Stimulated activated CD8-positive, alpha-beta memory T cell treated with anti-CD3 and anti-CD28 coated beads, Interleukin-4, amount 100 ng/mL, for 24 hours (primary cell): ENCODE measurements around the gene ATRIP.

Experiments used
- DNase-seq: peaks from one replicate; pipeline ENCODE4 v3.0.0-alpha.2; 2020; ENCODE audit warnings: low read depth

ATRIP gene

DNA sequence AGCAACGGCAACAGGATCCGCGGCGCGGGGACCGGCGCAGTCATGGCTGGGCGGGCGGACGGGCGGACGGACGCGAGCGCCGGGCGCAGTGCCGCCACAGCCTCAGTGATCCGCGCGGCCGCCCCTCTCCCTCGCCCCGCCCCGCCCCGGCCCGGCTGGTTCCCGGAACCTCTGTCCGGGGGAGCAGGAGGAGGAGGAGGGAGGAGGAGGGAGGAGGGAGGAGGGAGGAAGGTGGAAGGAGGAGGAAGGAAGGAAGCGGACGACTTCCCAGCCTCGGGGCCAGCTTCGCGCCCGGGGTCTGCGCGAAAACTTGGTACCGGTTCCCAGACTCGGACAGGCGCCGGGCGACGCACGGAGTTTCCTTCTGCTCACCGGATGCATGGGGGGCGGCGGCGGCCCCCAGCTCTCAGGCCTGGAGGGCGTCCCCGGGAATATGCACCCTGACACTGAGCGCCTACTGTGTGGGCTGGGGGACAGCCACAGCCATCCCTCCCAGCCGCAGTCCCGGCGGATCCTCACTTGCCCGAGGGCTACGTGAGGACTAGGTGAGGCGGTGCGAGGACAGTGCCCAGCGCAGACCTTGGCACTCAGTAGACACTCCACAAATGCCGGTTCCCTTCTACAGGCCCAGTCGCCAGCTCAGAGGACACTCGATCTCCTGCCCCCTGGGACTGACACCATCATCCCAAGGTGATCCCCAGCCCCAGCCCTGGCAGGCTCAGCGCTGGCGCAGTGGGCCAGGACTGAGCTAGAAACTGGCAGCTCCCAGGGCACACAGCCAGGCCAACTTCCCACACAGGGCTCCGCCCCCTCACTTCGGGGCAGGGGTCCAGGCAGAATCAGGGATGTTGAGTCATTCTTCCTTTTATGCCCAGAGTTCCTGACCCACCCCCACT is 57.8 kb downstream of the ATRIP start, which contains the start of gene SHISA5:
TSS of gene SHISA5 (minus strand) at position 124 of the 896 bp plus-strand sequence. CDS start at position 44, 80 bp downstream.
- peak; percentile 39 for DNase-seq

DNA sequence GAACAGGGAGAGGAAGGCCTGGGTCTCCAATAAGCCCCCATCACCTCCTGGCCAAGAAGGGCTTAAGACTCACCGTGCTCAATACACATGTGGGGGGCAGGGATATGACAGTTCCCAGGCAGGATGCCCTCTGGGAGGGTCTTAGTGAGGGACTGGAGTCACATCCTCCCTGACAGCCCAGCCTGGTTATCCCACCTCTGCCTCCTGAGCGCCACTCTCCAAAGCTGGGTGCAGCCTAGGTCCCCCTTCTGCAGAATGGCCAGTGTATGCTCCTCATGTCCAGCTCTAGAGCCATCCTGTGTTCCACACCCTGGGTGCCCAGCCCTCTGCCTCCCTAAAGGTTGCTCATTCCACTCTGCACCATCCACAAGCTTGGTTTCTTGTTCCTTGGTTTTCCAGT is 58.6 kb downstream of the ATRIP start:
- DNase-seq: no peak

DNA sequence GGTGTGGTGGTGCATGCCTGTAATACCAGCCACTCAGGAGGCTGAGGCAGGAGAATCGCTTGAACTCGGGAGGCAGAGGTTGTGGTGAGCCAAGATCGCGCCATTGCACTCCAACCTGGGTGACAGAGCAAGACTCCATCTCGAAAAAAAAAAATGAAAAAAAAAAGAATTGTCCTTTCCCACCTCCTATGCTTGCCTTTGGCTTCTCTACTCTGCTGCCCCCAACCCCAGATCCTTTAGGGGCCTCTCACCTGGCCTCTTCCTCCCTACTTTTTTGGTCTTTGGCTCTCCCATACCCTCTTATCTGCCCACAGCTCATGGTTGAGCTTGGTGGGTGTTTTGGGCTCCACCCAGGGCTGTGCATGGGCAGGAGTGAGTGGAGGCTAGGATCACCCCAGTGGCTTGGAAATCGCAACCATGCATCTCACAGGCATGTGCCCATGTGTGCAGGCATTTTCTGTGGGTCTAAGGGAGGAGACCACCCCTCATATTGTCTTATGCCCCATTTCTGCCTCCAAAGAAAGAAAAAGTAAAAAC is 59.5 kb downstream of the ATRIP start:
- no peak for DNase-seq

DNA sequence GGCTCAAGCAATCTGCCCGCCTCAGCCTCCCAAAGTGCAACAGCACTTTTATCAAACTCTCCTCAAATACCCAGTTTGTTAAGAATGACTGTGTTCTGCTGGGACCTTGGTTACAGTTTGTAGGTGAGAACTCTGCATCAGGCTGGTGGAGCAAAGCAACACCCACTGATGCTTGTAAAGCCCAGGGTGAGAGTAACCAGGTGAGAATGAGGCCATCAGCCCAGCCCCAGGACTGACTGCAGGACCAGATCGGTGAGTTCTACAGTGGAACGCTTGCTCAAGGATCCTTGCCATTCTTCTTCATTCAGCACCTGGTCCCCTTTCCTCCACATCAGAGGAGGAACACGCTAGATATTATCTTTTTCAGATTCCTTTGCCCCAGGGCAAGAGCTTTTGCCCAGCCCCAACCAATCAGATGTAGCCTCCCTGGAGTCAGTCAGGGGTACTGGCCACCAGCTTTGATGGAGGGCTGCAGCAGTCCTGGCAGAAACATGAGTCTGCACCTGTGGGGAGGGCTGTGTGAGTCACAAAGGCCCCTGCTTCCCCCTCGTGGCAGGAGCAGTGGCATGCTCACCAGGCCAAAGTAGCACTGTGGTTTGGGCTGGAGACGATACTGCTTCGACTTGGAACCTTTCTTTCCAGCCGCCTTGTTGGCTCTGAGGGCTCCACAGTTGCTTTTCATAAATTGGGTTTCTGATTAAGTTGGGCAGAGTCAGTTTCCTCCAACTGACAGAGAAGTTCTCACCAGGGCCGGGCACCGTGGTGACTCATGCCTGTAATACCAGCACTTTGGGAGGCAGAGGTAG is 60.9 kb downstream of the ATRIP start:
- peak; percentile 46 for DNase-seq

DNA sequence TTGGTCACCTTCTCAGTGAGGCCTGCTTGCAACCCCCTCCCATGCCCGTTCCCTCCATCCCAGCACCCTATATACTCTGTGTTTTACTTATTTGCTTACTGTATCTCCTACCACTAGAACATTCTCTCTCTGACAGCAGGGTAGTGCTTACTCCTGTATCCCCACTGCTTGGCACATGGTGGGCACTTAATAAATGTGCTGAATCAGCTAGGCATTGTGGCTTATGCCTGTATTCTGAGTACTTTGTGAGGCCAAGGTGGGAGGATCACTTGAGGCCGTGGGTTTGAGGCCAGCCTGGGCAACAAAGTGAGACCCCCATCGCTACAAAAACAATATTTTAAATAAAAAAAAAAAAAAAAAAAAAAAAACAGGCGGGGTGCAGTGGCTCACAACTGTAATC is 65.0 kb downstream of the ATRIP start:
- DNase-seq: no peak

DNA sequence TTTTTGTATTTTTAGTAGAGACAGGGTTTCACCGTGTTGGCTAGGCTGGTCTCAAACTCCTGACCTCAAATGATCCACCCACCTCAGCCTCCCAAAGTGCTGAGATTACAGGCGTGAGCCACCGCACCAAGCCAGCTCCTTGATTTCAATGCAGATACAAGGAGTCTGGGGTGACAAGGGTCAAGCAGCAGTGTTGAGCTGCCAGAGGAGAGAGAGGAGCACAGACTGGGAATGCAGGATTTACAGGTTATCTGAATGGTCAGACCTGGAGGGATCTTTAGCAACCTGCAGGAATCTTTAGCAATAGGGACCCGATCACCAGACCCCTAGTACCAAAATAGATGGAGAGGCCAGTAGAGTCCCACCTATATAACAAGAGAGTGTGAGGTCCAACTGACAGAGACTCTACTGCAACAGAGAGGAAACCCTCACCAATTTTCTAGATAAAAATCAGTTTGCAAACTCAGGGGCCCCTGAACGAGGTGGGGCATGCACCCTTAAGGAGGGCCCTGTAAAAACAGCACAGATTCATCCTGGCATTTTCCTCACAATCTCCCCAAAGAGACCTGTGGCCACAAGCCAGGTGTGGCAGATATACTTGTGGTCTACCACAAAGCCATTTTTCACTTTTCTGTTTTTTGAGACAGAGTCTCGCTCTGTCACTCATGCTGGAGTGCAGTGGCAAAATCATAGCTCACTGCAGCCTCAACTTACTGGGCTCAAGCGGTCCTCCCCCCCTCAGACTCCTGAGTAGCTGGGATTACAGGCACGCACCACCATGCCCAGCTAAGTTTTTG is 68.1 kb downstream of the ATRIP start:
- DNase-seq: no peak
